ENCODE results near the gene ISG20L2. TPM values are rescaled to one million over a fixed set of nuclear protein-coding genes. Genes with fewer than 3 reads are reported as not detected.

ISG20L2 gene
- total RNA-seq, 1 donor from 2014 or later = 23.7 TPM

DNA sequence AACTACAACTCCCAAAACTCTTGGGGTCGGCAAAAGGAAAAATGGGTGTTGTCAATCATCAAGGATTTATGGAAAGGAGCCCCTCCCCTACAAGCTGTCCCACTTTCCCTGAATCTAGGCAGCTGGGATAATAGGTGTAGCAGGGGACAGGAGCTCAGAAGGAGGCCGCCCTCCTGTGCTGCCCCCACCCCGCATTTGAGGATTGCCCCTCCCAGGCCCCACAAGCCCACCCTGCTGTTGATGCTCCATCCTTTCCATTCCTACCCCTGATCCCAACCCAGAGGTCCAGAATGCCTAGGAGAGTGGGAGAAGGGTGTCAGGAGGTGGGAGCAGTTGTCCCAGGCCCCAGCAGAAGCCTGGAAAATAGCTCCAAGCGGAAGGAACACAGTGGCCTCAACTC lies 14.2 kb upstream of the ISG20L2 start:
- Mint-ChIP-seq H3K4me1 (ENCODE audit: low read depth) (peaks cover 49% of the 10 kb centered on the region), H3K4me3 (ENCODE audit: unreplicated experiment) (no peak overlapping the region), H3K27ac (ENCODE audit: unreplicated experiment) (no peak overlapping the region), H3K9me3 (ENCODE audit: low read depth) (no peaks in the 10 kb centered on the region), H3K27me3 (ENCODE audit: low read depth) (no peaks in the 10 kb centered on the region), H3K36me3 (ENCODE audit: low read depth) (peaks cover 16% of the 10 kb centered on the region)
- TF ChIP-seq, protein P1, sequence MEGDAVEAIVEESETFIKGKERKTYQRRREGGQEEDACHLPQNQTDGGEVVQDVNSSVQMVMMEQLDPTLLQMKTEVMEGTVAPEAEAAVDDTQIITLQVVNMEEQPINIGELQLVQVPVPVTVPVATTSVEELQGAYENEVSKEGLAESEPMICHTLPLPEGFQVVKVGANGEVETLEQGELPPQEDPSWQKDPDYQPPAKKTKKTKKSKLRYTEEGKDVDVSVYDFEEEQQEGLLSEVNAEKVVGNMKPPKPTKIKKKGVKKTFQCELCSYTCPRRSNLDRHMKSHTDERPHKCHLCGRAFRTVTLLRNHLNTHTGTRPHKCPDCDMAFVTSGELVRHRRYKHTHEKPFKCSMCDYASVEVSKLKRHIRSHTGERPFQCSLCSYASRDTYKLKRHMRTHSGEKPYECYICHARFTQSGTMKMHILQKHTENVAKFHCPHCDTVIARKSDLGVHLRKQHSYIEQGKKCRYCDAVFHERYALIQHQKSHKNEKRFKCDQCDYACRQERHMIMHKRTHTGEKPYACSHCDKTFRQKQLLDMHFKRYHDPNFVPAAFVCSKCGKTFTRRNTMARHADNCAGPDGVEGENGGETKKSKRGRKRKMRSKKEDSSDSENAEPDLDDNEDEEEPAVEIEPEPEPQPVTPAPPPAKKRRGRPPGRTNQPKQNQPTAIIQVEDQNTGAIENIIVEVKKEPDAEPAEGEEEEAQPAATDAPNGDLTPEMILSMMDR (IDR thresholded peaks at IDR 0.05) = no peak
- no peak for DNase-seq (ENCODE audit: low spot score)

DNA sequence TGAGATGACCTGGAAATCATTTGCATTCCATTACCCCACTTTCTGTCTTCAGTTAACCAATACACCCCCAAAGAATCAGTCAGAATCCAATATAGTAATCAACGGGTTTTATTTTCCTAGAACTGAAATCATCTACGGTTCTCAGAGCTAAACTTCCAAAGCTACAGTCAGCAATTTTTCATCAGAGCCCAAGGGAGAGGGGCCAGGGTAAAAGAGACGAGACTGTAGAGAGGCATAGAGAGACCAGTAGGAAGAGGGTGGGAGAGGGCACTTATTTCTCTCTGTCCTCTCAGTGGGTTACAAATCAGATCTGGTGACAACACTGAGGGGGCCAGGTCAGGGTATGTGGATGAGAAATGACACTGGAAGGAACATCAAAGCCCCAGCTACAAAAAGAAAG lies 13.5 kb upstream of the ISG20L2 start:
- H3K9me3 Mint-ChIP-seq (ENCODE audit: low read depth) = no peaks in the 10 kb centered on the region
- H3K4me3 Mint-ChIP-seq (ENCODE audit: unreplicated experiment) = no peak overlapping the region
- H3K27ac Mint-ChIP-seq (ENCODE audit: unreplicated experiment) = peak overlapping the region; percentile 98
- no peaks in the 10 kb centered on the region for H3K27me3 Mint-ChIP-seq (ENCODE audit: low read depth)
- TF ChIP-seq, protein P1 (IDR thresholded peaks at IDR 0.05) = no peak
- H3K4me1 Mint-ChIP-seq (ENCODE audit: low read depth) = peaks cover 42% of the 10 kb centered on the region
- DNase-seq (ENCODE audit: low spot score) = no peak
- H3K36me3 Mint-ChIP-seq (ENCODE audit: low read depth) = peaks cover 16% of the 10 kb centered on the region

DNA sequence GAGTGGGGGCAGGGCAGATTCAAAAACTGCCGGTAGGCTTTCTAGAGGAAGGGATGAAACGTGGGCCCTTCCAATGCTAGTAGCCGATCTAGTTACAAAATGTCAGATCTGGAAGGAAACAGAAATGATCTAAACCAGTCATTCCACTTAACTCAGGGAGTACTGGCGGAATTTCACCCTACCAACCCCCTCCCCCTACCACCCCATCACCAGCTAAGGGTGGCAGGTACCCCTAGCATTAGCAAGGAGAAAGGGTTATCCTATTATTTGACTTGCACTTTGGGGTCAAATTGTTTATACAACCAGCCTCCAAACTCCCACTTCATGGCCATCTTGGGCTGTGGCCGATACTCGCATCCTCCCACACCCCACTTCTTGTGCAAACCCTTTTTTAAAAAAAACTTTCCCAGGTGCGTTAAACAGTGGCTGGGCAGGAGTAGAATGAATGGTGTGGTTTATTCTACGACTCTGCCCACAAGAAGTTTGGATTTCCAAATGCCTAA lies 13.0 kb upstream of the ISG20L2 start:
- no peaks in the 10 kb centered on the region for H3K9me3 Mint-ChIP-seq (ENCODE audit: low read depth)
- H3K4me1 Mint-ChIP-seq (ENCODE audit: low read depth) = peaks cover 38% of the 10 kb centered on the region
- H3K4me3 Mint-ChIP-seq (ENCODE audit: unreplicated experiment) = peak overlapping the region; percentile 67
- H3K36me3 Mint-ChIP-seq (ENCODE audit: low read depth) = peaks cover 16% of the 10 kb centered on the region
- peak overlapping the region; percentile 98 for H3K27ac Mint-ChIP-seq (ENCODE audit: unreplicated experiment)
- no peaks in the 10 kb centered on the region for H3K27me3 Mint-ChIP-seq (ENCODE audit: low read depth)
- DNase-seq (ENCODE audit: low spot score) = no peak
- TF ChIP-seq, protein P1 (IDR thresholded peaks at IDR 0.05) = no peak

DNA sequence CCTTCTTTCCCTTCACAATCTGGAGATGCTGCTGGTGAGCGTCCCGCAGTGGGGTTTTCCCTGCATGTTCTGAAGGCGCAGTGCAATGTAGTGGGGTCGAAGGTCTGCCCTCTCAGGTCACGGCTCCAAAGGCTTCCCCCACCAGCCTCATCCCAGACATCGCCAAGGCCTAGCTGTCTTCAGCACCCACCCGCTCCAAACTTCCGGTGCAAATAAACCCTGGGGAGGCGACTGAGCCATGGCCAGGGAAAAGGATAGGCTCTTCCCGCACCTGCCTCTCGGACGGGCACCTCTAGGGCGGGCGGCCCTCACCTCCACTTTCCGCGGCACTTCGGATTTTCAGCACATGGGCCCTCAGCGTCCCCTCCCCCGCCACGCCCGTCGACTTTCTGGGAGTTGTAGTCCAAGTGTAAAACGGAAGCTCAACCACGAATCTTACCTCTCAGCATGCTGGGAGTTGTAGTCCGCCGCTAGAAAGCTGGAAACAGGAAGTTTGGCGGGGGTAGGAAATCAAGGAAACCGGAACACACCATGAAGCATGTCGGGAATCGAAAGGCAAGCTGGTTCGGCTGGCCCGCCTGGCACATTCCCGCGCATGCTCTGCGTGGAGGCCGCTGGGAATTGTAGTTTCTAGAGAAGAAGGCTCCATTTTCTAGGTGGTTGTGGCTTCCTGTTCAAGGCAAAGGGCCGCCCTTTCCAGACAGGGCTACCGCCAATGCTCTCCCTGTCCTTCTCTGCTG lies 12.3 kb upstream of the ISG20L2 start, which contains the start of gene MRPL24:
TSS of gene MRPL24 (minus strand) at position 348 of the 740 bp plus-strand sequence. CDS start 2,384 bp downstream, outside the sequence.
- H3K4me1 Mint-ChIP-seq (ENCODE audit: low read depth) = peaks cover 31% of the 10 kb centered on the region
- no peak for DNase-seq (ENCODE audit: low spot score)
- no peaks in the 10 kb centered on the region for H3K27me3 Mint-ChIP-seq (ENCODE audit: low read depth)
- TF ChIP-seq, protein P1 (IDR thresholded peaks at IDR 0.05) = no peak
- H3K9me3 Mint-ChIP-seq (ENCODE audit: low read depth) = no peaks in the 10 kb centered on the region
- peak within 1 kb of the TSS; percentile 99 for H3K4me3 Mint-ChIP-seq (ENCODE audit: unreplicated experiment)
- peak within 1 kb of the TSS; percentile 98 for H3K27ac Mint-ChIP-seq (ENCODE audit: unreplicated experiment)
- peaks cover 16% of the 10 kb centered on the region for H3K36me3 Mint-ChIP-seq (ENCODE audit: low read depth)

DNA sequence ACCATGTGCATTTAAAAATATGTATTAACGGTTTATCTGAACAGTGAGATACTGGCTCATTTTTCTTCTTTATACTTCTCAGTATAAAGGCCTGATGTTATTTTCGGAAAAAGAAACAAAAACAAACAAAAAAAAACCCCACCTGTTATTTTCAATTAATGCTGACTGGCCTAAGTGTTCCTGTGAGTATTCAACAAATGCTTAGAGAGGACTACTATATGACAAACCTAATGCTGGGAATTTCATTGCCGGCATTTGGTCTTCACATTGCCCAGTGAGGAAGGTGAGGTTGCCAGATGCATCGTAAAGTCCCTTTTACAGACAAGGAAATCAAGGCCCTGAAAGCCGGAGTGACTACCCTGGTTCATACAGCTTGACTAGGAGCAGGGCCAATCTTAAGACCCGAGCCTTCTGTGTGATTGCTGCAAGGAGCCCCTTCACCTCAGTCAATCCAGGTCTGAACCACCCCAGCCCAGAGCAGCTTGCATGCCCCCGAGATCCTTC lies 11.7 kb upstream of the ISG20L2 start:
- H3K27ac Mint-ChIP-seq (ENCODE audit: unreplicated experiment) = peak overlapping the region; percentile 84
- TF ChIP-seq, protein P1 (IDR thresholded peaks at IDR 0.05) = no peak
- H3K9me3 Mint-ChIP-seq (ENCODE audit: low read depth) = no peaks in the 10 kb centered on the region
- DNase-seq (ENCODE audit: low spot score) = no peak
- peaks cover 25% of the 10 kb centered on the region for H3K4me1 Mint-ChIP-seq (ENCODE audit: low read depth)
- no peaks in the 10 kb centered on the region for H3K27me3 Mint-ChIP-seq (ENCODE audit: low read depth)
- H3K4me3 Mint-ChIP-seq (ENCODE audit: unreplicated experiment) = peak overlapping the region; percentile 99
- peaks cover 14% of the 10 kb centered on the region for H3K36me3 Mint-ChIP-seq (ENCODE audit: low read depth)

Measured in chondrocyte (in vitro differentiated cells).